Keratinocyte (primary cell): ENCODE results near the gene AP3B1.

Source experiments
- CTCF ChIP-seq, 3 experiments: IDR thresholded peaks in 1 of 3; conservative IDR thresholded peaks in 1 of 3; optimal IDR thresholded peaks in 1 of 3; 2 replicates in 2 of 3; 3 replicates in 1 of 3; pipeline versions ENCODE3 to v1.5.1; 2011; ENCODE audit warnings: low read length in 3 of 3, mild to moderate bottlenecking in 3 of 3, moderate library complexity in 2 of 3, control low read depth in 1 of 3, inconsistent platforms in 1 of 3; ENCODE audit not compliant: insufficient read depth in 2 of 3; ENCODE audit errors: extremely low read depth in 1 of 3
- EZH2 ChIP-seq: IDR thresholded peaks from one replicate; pipeline ENCODE4 v1.6.1; 2012; ENCODE audit warnings: inconsistent platforms, mild to moderate bottlenecking, low read length, moderate library complexity

- TF ChIP-seq CTCF (optimal IDR thresholded peaks at IDR 0.05 in 1 of 3, IDR thresholded peaks at IDR 0.05 in 1 of 3, conservative IDR thresholded peaks at IDR 0.05 in 1 of 3; ENCODE audit: extremely low read depth in 1 of 3, insufficient read depth in 2 of 3, low read length in 3 of 3): no peak
- no peak for TF ChIP-seq EZH2
Measured at GRCh38 chr5:77999399-77999798, 295.1 kb downstream of the AP3B1 start.
